Measurements from ENCODE around the gene LEPROT. TPM values are rescaled to one million over a fixed set of nuclear protein-coding genes. Genes with fewer than 3 reads are reported as not detected.

Gene LEPROT
- total RNA-seq, 1 donor from 2014 or later, result 107 TPM

- no peaks in the 10 kb centered on the region for H3K27me3 ChIP-seq
- no peak overlapping the region for H3K4me3 ChIP-seq
- no peaks in the 10 kb centered on the region for H3K36me3 ChIP-seq
- H3K9me3 ChIP-seq, result no peaks in the 10 kb centered on the region
- intact Hi-C loops (cut with DNase I), result no loop called here
- DNase-seq (no peak), ATAC-seq (no peak)
- peaks cover 7% of the 10 kb centered on the region for H3K4me1 ChIP-seq
- no peak overlapping the region for H3K27ac ChIP-seq
- TF ChIP-seq CTCF (IDR thresholded peaks at IDR 0.05), result no peak
Observed at GRCh38 chr1:65414538-65414937, 5.9 kb upstream of the LEPROT start.

GRCh38 chr1:65416767-65417166 is 3.7 kb upstream of the LEPROT start:
- no peak for DNase-seq
- intact Hi-C loops (cut with DNase I), result no loop called here
- no peak for TF ChIP-seq CTCF (IDR thresholded peaks at IDR 0.05)

GRCh38 chr1:65417729-65418128 is 2.7 kb upstream of the LEPROT start:
- Histone ChIP-seq H3K9me3 (no peaks in the 10 kb centered on the region), H3K27ac (no peak overlapping the region), H3K27me3 (no peaks in the 10 kb centered on the region), H3K4me3 (no peak overlapping the region), H3K36me3 (no peaks in the 10 kb centered on the region), H3K4me1 (peaks cover 18% of the 10 kb centered on the region)
- TF ChIP-seq CTCF (IDR thresholded peaks at IDR 0.05), result no peak
- DNase-seq (no peak), ATAC-seq (no peak)
- intact Hi-C loops (cut with DNase I), result no loop called here

More at GRCh38 chr1:65416767-65417166, 3.7 kb upstream of the LEPROT start:
- Histone ChIP-seq H3K27ac (no peak overlapping the region), H3K36me3 (no peaks in the 10 kb centered on the region), H3K4me1 (peaks cover 9% of the 10 kb centered on the region), H3K4me3 (no peak overlapping the region), H3K27me3 (no peaks in the 10 kb centered on the region), H3K9me3 (no peaks in the 10 kb centered on the region)
- ATAC-seq, result no peak

GRCh38 chr1:65418522-65419185 is 1.8 kb upstream of the LEPROT start:
- ATAC-seq (no peak), DNase-seq (no peak)
- intact Hi-C loops (cut with DNase I), result no loop called here
- Histone ChIP-seq H3K27ac (peak overlapping the region; percentile 84), H3K4me3 (no peak overlapping the region), H3K9me3 (no peaks in the 10 kb centered on the region), H3K27me3 (no peaks in the 10 kb centered on the region), H3K4me1 (peaks cover 26% of the 10 kb centered on the region), H3K36me3 (no peaks in the 10 kb centered on the region)
- no peak for TF ChIP-seq CTCF (IDR thresholded peaks at IDR 0.05)

GRCh38 chr1:65419681-65420589 is 533 bp upstream of the LEPROT start:
- peak overlapping the region; percentile 77 for H3K4me3 ChIP-seq
- no peak for TF ChIP-seq CTCF (IDR thresholded peaks at IDR 0.05)
- H3K36me3 ChIP-seq, result peaks cover under 1% of the 10 kb centered on the region
- H3K27ac ChIP-seq, result peak overlapping the region; percentile 99
- ATAC-seq, result peak; percentile 95
- no peaks in the 10 kb centered on the region for H3K9me3 ChIP-seq
- no peaks in the 10 kb centered on the region for H3K27me3 ChIP-seq
- H3K4me1 ChIP-seq, result peaks cover 33% of the 10 kb centered on the region
- DNase-seq, result peak; percentile 100
- intact Hi-C loops (cut with DNase I), result no loop called here

All from upper lobe of right lung (tissue), 1 donor.